GM21390 (cell line): Measurements from ENCODE around the gene PREX1.

Experiments used
- ATAC-seq: cut with Tn5 transposase; IDR thresholded peaks from one replicate; pipeline ENCODE4 v1.9.1; 2021; ENCODE audit not compliant: unreplicated experiment

Gene PREX1

DNA sequence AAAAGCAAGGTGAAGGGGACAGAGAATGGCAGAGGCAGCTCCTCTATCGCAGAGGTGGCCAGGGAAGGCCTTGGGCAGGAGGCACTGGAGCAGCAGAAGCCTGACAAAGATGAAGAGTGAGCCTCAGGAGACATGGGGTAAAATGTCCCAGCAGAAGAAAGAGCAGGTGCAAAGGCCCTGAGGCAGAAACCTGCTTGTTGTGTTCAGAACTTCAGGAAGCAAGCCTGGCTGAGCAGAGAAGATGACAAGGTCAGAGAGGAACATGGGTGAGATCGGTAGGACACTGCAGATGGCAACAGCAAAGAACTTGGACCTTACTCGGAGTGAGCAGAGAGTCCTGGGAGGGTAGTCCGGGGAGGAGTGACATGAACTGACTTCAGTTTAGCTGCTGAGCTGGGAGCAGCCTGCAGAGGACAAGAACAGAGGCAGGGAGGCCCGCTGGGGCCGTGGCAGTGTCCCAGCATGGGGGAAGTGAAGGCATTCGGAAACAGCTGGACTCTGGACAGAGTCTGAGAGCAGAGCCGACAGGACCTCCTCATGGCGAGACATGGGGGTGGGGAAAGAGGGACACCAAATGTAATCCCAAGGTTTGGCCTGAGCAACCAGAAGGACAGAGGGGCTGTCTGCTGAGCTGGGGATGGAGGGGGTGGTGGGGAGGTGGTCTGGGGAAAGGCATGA, 106.3 kb downstream of the PREX1 start:
- ATAC-seq, result no peak

DNA sequence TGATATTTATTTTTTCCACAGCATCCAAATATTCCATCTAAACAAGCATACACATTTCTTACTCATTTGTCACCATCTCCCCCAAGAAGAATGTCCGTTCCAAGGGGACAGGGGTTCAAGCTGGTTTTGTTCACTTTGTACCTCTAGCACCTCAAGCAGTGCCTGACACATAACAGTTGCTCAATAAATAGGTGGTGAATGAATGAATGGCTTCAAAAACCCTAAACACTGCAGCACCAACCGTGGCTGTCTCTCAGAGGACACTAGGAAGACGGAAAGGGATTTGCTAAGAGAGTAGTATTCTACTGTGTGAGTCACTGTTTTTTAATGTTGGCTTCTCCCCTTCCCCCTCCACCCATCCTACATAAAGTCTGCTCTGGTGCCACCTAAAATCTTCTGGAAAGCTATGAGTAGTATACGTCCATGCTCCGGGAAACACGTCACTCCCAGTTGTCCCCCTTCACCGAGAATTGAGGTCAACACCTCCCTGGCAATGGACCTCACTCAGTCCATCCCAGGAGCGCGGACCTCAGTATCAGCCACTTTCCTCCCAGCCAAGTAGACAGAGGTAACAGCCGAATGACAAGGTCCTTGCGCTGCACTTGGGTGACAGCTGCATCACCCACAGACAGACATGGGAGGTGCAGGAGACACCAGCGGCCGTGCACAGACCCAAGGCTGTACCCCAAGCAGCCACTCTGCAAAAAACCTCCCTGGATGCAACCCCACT, 107.4 kb downstream of the PREX1 start:
- no peak for ATAC-seq

DNA sequence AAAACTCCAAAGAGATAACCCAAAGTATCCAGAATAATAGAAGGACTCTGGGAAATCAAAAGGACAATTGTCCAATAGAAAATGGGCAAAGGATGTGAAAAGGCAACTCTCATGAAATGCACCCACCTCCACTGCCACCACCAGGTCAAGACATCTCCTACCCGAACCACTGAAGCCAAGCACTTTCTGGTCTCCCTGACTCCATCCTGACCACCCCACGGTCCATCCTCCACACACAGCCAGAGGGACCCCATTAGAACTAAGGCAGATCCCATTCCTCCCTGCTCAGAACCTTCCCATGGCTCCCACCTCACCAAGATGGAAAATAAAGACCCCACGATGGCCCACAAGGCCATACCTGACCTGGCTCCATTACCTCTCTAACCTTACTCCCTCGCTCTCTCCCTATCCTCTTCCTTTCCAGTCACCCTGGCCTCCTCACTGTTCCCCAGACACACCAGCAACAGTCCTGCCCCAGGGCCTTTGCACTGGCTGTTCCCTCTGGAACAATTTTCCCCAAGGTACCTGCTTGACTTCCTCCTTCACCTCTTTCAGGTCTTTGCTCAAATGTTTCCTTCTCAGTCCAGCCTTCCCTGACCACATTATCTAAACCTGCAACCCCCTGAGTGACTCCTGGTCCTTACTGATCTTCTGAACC, 108.1 kb downstream of the PREX1 start:
- ATAC-seq, result no peak

DNA sequence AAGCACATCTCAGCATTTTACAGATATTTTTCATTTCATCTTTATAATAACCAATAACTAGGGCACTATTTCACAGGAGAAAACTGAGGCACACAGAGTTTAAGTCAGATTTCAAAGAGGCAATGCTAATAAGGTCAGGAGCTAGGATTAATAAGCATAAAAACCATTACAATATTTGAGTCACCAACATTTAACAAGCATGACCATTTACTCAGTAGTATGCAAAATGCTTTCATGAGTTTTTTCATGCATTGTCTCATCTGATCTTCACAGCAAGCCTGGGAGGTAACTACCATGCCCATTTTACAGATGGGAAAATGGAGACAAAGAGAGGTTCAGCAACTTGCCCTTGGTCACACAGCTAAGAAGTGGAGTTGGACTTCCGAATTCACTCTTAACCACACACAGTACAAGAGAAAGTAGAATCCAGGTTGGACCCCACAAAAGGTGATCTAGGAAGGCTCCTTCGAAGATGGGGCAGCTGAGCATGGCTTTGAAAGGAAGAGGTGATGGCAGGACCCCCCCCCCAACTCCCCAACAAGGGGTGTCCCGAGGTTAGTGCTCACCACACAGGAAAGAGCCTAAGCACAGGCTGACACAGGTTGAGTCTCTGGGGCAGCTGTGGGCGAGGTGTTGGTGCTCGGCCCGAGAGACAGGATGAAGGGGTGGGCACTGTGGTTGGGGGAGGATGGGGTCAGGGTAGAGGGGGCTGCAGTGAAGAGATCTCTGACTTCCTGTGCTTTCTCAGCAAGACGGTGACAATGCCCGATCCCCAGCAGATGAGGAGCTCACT, 108.8 kb downstream of the PREX1 start:
- no peak for ATAC-seq

DNA sequence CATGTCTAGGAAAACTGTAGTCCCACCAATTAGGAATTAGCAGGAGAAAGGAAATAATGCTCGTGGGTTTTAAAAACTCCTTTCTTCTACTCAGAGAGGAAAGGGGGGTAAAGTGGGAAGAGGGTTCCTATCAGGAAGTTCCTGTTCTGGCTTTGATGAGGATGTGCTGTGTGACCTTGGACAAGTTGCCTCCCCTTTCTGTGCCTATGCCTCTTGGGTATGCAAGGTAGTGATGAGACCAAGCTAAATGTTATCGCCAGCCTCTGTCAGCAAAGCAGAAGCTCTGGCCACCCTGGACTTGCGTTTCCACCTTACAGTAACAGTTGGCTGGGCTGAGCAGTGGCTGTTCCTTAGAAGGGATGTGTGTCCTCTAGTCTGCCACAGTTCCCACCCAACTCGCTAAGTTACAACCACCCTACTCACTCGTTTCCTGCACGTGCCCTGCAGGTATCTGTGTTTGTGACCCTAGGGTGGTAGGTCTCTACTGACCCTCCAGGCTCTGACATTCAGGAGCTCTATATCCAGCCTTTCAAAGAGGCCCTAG, 110.0 kb downstream of the PREX1 start:
- ATAC-seq, result no peak

DNA sequence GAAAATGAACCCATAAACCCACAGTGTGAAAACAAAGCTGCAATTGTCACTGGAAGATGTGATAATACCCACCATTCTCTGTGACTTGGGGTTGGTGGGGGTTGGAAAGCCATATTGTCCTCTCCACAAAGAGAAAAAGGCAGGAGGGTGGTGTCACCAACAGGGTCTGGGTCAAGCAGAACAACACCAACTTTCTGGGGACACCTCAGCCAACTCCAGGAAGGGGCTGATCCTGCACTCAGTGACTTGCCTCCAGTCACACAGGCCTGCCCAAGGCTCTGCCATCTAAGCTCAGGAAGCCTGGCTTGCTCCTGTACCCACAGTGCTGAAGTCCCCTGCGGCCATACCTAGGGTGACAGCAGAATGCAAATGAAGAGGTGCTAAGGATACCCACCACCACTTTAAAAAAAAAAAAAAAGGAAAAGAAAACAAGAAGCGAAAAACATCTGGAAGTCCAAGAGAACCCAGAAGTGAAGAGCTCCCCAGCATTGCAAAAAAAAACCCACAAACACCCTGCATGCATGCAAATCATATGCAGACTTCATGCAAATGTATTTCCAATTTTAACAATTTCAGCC, 110.6 kb downstream of the PREX1 start:
- no peak for ATAC-seq

DNA sequence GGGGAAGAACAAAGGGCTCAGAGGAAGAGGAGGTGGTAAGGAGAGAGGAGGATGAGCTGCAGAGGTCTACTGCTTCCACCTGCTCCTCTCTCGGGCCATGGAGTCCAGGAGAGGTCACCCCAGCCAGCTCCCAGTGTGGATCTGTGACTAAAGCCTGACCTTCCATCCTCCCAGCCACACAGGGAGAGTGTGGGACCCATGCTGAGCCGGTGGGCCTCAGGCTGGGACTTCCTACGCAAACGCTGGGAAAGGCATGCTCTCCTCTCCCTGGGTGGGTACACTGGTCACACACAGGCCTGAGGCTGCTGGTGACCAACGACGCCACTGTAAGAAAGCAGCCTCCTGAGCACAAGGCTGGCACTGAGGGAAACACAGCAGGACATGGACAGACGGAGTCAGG, 111.3 kb downstream of the PREX1 start:
- ATAC-seq, result no peak

DNA sequence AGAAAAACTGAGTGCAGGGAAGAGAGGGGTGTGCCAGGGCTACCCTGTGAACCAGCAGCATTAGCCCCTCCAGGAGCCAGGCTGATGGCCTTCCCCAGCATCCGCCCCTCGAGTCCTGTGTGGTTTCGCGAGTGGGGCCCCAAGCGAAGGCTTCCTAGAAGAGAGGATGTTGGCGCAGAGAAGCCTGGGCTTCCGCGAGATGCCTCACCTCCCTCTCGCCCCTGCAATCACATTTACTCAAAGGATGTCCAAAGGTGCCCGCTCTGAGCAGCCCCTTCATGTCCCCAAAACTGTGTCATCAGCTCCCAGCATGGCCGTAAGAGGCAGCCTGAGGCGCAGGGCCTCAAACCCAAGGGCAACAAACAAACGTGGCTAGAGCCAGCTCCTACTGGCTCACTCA, 111.7 kb downstream of the PREX1 start:
- ATAC-seq, result no peak

DNA sequence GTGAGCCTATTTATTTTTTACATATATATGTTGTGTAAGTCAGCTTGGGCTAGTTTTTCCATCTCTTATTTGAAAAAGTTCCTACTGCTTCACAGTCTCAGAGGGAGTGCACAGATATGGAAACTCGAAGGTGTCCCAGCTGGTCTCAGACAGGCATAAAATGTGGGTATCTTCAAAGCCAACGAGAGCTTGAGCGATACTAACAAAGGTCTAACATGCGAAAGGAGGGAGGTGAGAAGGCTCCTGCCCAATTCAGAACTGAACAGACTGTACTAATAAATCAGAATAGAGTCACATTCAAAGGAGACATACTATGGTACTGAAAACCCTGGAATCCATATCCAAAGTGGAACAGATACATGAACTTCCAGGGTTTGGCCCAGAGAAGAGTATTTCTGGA, 113.0 kb downstream of the PREX1 start:
- ATAC-seq, result no peak

DNA sequence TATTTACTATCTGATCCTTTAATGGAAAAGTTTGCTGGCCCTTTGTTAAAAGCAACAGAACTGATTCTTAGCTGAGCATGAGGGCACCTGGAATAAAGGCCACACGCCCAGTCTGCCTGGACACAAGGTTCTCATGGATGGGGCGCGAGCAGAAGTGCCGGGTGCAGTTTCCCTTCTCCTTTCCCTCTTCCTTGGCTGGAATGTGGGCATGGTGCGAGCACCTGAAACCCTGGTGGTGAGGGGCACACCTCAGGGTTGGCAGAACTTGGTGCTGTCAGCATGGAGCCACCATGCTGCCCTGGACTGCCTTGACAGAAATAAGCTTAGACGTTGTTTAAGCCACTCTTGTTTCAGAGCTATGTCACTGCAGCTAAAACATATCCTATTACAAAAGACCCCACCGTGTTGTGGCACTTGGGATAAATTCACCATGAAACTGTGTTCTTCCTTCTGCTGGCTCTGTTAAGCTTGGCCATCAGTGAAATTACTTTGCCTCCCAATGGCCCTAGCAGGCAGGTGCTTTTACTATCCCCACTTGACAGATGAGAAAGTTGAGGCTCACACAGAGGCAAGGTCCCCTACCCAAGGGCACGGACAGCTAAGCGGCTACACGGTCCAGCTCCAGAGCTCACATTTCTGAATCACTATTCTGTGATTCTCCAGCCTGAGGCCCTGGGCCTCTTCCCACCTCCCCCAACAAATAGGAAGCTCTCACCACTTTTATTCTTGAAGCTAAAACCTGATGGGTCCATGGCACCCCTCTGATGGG, 115.9 kb downstream of the PREX1 start:
- ATAC-seq, result no peak

DNA sequence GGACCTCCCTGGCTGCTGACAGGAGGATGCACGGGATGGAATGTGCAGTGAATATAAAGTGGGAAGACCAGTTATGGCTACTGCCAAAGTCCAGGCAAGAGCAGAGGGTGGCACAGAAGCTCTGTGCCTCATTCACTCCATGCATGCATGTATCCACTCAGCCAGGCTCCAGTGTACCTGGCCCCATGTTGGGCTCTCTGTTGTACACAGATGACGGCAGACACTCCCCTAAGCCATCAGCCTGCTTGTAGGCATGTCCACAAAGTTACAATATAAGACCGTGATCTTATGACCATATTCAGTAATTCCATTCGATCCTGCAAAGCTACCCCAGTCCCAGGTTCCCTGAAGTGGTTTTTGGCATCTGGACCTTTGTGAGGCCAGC, 116.8 kb downstream of the PREX1 start:
- ATAC-seq, result no peak

DNA sequence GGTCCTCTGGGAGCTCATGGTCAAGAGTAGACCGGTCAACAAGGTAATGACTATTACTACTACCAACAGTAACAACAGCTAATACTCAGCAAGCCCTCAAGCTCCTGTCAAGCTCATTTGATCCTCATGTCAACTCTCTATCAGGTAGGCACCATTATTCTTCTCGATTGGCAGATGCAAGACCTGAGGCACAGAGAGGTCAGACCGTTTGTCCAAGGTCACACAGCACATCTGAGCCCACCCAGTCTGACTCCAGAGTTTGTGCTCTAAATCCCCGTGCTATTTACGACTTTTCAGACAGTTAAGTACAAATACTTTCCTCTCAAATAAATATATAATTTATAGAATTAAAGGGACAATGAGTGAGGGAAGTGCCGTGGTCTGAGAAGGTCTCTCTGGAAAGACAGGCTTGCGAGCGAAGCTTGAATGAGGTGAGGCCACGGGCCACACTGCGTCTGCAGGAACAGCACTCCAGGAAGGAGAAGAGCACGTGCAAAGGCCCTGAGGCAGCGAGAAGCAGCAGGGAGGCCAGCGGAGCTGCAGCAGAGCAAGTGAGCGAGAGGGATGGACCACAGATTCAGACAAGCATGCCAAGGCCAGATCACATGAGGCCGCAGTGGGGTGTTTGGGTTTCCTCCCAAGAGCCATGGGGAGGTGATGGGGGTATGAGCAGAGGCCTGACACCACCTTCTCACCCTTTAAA, 117.3 kb downstream of the PREX1 start:
- ATAC-seq, result no peak

DNA sequence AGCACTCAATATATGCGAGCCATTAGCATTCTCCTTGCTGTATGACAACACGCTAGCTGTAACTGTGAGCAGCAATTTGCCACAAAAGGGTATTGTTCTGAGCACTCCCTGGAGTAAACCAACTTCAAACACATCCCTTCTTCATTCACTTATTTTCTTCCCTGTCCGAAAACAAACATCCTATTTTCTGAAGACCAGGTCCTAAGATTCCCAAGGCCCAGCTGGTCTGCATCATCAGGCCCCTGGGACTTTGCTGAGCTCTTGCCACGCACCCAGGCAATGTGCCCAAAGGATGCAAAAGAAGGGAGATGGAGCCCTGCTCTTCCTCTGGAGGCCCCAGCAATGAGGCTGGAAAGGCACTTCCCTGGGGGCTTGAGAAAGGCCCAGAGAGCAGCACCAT, 118.1 kb downstream of the PREX1 start:
- ATAC-seq, result no peak

DNA sequence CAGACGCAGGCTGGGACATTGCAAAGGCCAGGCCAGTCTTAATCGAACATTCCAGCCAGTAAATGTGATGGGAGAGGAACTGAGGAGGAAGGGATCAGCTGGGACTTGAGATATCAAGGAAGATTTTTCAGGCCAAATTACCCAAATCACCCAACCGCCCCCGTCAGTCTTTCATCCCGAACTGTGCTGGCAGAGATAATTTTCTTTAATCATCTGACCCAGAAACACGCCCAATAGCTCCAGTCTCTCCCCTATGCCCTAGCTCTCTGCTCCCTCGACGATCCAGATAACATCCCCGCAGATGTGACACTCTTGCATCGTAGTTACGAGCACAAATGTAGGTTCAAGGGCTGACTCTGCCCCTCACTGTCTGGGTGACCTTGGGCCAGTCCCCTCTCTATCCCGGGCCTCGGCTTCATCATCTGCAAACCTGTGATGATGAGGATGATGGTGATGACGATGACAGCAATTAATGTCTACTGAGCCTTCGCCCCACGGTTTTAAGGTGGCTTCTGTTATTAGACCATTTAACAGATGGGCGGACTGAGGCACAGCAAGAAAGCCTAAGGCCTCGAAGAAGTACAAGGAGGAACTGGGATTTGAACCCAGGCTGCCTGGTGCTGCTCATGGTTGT, 118.6 kb downstream of the PREX1 start:
- ATAC-seq, result no peak

DNA sequence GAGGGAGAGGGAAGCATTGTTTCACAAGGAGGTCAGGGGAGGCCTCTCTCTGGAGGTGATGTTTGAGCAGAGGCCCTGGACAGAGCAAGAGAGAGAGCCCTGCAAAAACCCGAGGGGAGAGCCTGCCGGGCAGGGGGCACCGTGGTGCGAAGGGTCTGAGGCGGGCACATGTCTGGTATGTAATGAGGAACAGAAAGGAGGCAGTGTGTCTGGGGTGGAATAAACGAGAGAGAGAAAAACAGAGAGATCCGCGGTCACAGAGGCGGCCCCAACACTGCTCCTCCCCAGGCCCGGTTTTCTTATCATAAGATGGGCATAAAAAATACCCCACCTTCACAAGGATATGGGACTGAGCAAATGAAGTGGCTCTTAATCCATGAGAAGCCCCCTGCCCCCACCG, 119.2 kb downstream of the PREX1 start:
- ATAC-seq, result no peak

DNA sequence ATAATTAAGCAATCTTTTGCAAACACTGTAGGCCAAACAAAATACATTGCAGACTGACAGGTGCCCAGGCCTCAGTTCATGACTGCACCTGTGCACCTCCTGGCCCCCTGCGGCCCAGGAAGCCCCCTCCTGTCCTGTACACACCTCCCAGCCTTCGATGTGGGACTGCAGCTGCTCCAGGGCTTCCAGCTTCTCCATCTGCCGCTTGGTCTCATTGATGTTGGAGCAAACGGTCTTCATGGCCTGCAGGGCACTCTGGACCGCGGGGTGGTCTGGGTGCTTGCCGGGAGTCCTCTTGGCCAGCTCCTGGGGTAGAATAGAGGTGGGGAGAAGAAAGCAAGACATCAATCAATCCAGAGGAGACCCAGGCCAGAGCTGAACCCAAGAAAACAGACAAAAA, 119.7 kb downstream of the PREX1 start:
- no peak for ATAC-seq

DNA sequence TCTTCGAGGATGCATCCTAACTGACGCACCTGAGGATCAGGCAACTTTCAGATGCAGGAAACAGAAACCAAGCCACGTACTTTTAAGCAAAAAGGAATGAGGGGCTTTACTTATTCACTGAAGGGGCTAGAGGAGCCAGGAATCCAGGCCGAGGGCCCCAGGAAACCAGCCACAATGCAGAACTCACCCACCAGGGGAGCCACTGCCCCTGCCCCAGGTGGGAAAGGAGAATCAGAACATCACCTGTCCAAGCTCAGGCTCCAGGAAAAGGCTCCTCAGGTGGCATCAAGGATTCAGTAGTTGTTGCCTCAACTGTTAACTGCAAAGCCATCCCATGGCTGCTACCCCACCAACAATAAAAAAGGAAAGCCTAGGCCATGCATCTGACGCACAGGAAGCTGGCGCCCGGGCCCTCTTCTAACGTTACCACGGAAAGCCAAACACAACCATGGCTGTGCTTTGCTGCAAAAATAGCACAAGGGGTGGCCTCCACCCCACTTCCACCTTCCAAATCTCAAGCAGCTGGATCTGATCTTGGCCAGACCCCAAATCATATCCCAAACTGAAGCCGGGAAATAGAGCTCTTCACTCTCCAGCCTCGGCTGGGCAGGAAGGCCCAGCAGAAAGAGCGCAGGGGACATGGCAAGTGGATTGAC, 121.0 kb downstream of the PREX1 start:
- no peak for ATAC-seq

DNA sequence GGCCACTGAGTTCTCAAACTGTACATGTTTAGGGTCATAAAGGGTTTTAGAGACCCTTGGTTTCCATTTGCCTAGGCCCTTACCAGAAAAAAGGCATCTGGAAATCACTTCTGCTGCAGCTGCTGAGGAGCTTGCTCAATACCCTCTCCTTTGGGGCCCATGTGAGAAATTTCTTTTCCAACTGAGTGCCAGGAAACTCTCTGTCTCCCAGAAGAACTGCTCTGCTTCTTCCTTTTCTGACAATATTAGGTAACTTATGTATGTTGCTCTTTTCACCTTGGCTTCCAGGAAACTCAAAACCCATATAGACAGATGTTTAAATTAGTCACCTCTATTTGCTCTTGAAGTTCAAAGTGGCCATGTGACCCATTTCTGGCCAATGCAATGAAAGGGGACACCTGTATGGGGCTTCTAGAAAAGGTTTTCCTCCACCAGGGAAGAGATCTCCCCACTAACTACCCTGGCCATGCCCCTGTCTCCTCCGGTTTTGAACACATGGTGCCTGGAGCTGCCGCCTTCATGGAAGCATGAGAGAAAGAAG, 121.6 kb downstream of the PREX1 start:
- ATAC-seq, result no peak
